Activated naive CD8-positive, alpha-beta T cell treated with anti-CD3 and anti-CD28 coated beads, Interleukin-2, amount 50 U/mL, for 24 hours (primary cell): ENCODE measurements around the gene TOM1.
A peak's percentile ranks its signal among the peaks of the same experiment; 100 is the strongest.

Experiments
- ATAC-seq: fragments of 150-1000 bp; cut with Tn5 transposase; one replicate; pipeline ENCODE4 v1.10.0; 2021
- DNase-seq: peaks from one replicate; pipeline ENCODE4 v3.0.0; 2021
- H3K27ac Mint-ChIP-seq: one replicate; pipeline ENCODE4 v1.8.0; 2021; ENCODE audit warnings: mild to moderate bottlenecking, mixed read lengths
- H3K27me3 Mint-ChIP-seq: one replicate; pipeline ENCODE4 v1.8.0; 2021; ENCODE audit warnings: mixed read lengths
- H3K36me3 Mint-ChIP-seq: one replicate; pipeline ENCODE4 v1.8.0; 2021; ENCODE audit warnings: low read depth, mixed read lengths
- H3K4me1 Mint-ChIP-seq: one replicate; pipeline ENCODE4 v1.8.0; 2021; ENCODE audit warnings: mixed read lengths
- H3K4me3 Mint-ChIP-seq: one replicate; pipeline ENCODE4 v1.8.0; 2021; ENCODE audit warnings: mild to moderate bottlenecking, moderate library complexity, mixed read lengths
- H3K9me3 Mint-ChIP-seq: one replicate; pipeline ENCODE4 v1.8.0; 2021; ENCODE audit warnings: mixed read lengths

Gene TOM1

DNA sequence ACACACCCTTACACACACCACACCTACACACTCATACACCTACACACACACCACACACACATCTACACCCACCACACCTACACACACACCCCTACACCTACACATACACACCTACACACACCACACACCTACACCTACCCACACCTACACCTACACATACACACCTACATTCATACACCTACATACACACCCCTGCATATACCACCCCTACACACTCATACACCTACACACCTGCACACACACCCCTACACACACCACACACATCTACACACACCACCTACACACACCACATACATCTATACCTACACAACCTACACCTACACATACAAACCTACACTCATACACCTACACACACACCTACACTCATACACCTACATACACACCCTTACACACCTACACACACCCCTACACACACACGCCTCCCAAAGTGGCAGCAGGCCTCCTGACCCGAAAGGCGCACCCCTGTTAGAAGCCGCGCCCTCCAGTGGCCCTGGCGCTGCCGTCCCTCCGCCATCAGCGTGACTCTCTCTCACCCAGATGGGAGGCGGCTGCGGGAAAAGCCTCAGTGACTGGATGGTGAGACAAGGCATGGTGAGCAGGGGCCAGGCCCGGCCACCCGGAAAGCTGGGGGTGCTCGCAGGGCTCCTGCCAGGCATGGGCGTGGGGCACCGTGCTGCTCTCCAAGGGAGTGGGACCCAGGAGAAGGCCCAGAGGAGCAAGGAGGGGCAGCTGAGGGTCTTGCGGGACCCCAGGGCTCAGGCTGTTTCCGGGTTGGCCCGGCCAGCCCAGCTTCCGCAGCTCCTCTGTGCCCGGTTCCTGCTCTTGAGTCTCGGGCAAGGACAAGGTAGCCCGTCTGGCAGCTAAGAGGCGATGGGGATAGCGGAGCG, 44.2 kb downstream of the TOM1 start:
- ATAC-seq (peak; percentile 5), DNase-seq (no peak)
- Mint-ChIP-seq H3K4me1 (no peaks in the 10 kb centered on the region), H3K27me3 (no peaks in the 10 kb centered on the region), H3K9me3 (no peaks in the 10 kb centered on the region), H3K4me3 (no peak overlapping the region), H3K27ac (no peak overlapping the region), H3K36me3 (peaks cover 5% of the 10 kb centered on the region)

DNA sequence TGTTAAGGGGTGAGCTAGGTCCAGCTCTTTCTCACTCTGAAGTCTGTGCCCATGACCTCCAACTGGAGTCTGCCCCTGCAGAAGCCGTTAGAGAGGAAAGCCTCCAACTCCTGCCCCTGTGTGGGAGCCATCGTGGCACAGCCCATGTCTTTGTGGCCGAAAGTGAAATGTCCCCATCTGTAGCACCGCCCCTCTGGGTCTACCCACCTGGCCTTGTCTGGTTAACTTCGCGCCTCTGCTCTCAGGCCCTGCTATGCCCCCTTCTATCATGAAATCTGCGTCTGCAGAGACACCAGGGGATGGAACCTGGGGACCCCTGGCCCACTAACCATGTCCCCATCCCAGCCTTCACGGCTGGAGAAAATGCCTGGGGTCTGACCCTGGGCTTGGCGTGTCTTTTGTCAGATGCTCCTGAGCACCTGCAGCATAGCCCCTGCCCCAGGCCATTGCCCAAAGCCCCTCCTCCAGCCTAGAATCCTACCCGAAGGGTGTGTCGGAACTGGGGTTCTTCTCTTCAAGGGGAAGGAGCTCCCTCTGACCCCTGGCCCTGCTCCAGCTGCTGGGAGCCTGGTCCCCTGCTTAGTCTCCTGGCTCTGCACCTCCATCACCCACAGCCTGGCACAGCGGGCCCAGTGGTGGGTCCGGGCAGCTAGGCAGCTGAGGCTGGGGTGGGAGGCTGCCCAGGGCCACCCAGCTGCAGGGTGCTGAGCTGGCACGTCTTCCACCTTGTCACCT, 45.4 kb downstream of the TOM1 start:
- ATAC-seq (no peak), DNase-seq (no peak)
- no peaks in the 10 kb centered on the region for H3K4me1 Mint-ChIP-seq
- H3K4me3 Mint-ChIP-seq = no peak overlapping the region
- H3K27ac Mint-ChIP-seq = no peak overlapping the region
- H3K36me3 Mint-ChIP-seq = peaks cover 2% of the 10 kb centered on the region
- H3K27me3 Mint-ChIP-seq = no peaks in the 10 kb centered on the region
- H3K9me3 Mint-ChIP-seq = no peaks in the 10 kb centered on the region

GRCh38 chr22:35345808-35346505, 46.3 kb downstream of the TOM1 start:
- H3K4me1 Mint-ChIP-seq = peaks cover 2% of the 10 kb centered on the region
- no peaks in the 10 kb centered on the region for H3K36me3 Mint-ChIP-seq
- H3K27ac Mint-ChIP-seq = no peak overlapping the region
- no peak overlapping the region for H3K4me3 Mint-ChIP-seq
- DNase-seq (no peak), ATAC-seq (no peak)
- no peaks in the 10 kb centered on the region for H3K27me3 Mint-ChIP-seq
- H3K9me3 Mint-ChIP-seq = no peaks in the 10 kb centered on the region

DNA sequence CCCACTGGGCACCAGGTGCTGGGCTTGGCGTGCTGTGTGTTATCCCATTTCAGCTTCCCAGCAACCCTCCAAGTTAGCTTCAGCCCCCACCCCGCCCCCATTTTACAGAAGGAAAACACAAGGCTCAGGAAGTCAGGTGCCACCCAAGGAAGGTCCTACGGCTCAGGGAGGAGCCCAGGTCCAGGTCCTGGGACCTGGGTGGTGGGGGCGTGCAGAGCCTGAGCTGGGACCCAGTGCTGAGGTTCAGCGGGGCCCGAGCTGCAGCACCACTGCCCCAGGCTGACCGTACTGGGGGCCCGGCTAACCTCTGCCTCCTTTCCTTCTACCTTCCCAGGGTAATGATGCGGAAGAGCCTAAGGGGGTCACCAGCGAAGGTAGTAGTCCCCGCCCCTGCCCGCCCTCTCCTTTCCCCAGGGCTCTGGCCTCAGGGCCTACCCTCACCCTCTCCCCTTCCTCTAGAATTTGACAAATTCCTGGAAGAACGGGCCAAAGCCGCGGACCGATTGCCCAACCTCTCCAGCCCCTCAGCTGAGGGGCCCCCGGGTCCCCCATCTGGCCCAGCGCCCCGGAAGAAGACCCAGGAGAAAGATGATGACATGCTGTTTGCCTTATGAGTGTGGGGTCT, 47.0 kb downstream of the TOM1 start:
- Mint-ChIP-seq H3K27me3 (peaks cover 6% of the 10 kb centered on the region), H3K4me1 (peaks cover 9% of the 10 kb centered on the region), H3K9me3 (no peaks in the 10 kb centered on the region), H3K36me3 (no peaks in the 10 kb centered on the region), H3K27ac (no peak overlapping the region), H3K4me3 (no peak overlapping the region)
- DNase-seq (no peak), ATAC-seq (no peak)

- peaks cover 17% of the 10 kb centered on the region for H3K4me1 Mint-ChIP-seq
- no peak for ATAC-seq
- H3K27me3 Mint-ChIP-seq = peaks cover 6% of the 10 kb centered on the region
- H3K9me3 Mint-ChIP-seq = no peaks in the 10 kb centered on the region
- no peak for DNase-seq
- no peak overlapping the region for H3K27ac Mint-ChIP-seq
- no peak overlapping the region for H3K4me3 Mint-ChIP-seq
- H3K36me3 Mint-ChIP-seq = no peaks in the 10 kb centered on the region
Measured at GRCh38 chr22:35347462-35347861, 47.8 kb downstream of the TOM1 start.

DNA sequence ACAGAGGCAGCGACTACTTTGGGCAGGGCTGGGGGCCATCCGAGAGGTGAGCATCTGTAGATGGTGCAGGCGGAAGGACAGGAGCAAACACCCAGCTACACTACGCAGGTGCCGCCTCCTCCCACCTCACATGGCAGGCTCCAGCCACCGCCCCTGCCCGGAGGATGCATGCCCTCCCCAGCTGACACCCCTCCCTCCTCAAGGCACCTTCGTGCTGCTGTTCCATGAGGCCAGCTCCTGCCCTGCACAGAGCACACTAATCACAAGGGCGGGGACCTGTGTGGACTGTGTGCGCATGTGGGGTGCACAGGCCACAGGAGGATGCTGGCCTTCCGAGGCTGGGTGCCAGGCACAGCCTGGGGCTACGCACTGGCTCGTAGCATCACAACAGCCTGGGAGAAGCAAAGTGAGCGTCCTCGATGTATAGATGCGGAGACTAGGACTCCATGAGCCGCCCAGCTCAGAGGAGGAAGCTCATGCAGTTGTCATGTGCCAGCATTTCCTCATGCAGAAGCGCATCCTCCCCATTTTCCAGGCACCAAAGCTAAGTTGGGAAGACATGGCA, 48.4 kb downstream of the TOM1 start:
- Mint-ChIP-seq H3K36me3 (no peaks in the 10 kb centered on the region), H3K9me3 (no peaks in the 10 kb centered on the region), H3K4me1 (peaks cover 23% of the 10 kb centered on the region), H3K4me3 (no peak overlapping the region), H3K27me3 (peaks cover 6% of the 10 kb centered on the region), H3K27ac (no peak overlapping the region)
- DNase-seq (no peak), ATAC-seq (no peak)

DNA sequence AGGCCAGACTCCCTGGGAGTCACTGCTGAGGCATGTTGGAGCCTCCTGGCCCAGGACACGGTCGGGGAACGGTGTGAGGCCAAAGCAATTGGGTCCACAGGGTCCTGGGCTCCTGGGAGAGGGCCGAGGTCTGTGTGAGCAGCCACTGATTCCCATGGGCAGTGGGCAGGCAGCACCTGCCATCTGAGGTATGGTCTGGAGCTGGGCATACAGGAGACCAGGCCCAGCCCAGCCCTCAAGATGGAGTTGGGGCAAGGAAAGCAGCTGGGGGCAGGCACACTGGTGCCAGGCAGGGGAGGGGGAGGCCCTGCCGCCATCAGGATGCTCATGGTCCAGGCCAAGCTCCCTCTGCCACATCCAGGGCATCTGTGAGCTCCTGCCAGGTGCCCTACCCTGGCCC, 49.0 kb downstream of the TOM1 start:
- peaks cover 6% of the 10 kb centered on the region for H3K27me3 Mint-ChIP-seq
- no peak overlapping the region for H3K27ac Mint-ChIP-seq
- no peak overlapping the region for H3K4me3 Mint-ChIP-seq
- H3K4me1 Mint-ChIP-seq = peaks cover 27% of the 10 kb centered on the region
- ATAC-seq (no peak), DNase-seq (no peak)
- no peaks in the 10 kb centered on the region for H3K36me3 Mint-ChIP-seq
- no peaks in the 10 kb centered on the region for H3K9me3 Mint-ChIP-seq

DNA sequence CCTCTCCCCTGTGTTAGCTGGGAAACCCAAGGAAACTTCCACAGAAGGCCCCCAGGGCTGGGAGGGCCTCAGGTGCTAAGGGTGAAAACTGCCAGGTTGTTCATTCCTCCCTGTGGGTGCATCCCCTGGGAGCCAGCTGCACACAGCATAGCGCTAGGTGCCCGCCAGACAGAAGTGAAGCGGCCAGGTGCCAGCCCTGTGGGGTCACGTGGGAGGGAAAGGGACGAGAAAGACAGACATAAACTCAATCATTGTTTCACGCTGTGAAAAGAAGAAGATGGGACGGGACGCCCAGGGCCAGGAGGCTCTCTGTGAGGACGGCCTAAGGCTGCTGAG, 49.6 kb downstream of the TOM1 start:
- H3K27me3 Mint-ChIP-seq = peaks cover 6% of the 10 kb centered on the region
- no peaks in the 10 kb centered on the region for H3K36me3 Mint-ChIP-seq
- peaks cover 32% of the 10 kb centered on the region for H3K4me1 Mint-ChIP-seq
- H3K27ac Mint-ChIP-seq = no peak overlapping the region
- no peak overlapping the region for H3K4me3 Mint-ChIP-seq
- DNase-seq (no peak), ATAC-seq (no peak)
- H3K9me3 Mint-ChIP-seq = no peaks in the 10 kb centered on the region

DNA sequence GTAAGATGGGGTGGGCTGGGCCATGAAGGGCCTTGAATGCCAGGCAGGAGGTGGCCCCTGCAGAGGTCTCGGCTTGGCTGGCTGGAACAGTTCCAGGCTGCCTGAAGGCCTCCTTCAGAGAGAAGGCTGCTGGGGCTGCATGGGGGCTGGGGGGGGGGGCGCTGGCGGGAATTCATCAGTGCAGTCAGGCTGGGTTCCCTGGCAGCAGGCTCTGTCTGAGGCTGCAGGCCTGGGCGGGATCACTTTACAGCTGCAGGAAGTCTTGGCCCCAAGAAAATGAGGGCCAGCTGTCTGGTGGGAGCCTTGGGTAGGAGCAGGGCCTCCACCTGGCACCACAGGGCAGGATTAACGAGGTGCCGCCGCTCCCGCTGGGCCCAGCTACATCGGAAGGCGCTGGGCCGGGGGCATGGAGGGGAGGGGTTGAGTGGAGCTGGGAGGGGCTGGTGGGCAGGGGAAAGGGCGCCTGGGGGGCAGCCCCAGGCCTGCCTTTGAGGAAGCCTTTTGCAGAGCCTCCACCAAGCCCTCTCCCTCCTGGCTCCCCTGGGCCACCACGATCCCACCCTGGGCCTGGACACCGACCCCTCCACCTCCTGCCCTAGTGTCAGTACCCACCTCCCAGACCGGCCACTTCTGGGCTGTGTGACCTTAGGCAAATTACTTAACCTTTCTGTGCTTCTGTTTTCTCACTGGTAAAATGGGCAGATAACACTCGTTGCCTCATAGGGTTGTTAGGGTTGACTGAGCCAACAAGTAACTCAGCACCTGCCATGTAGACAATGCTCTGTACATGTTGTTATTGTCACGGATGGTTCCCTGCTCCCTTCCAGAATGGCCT, 50.2 kb downstream of the TOM1 start:
- DNase-seq = no peak
- no peak overlapping the region for H3K4me3 Mint-ChIP-seq
- H3K9me3 Mint-ChIP-seq = no peaks in the 10 kb centered on the region
- no peaks in the 10 kb centered on the region for H3K36me3 Mint-ChIP-seq
- no peak for ATAC-seq
- peaks cover 6% of the 10 kb centered on the region for H3K27me3 Mint-ChIP-seq
- peaks cover 32% of the 10 kb centered on the region for H3K4me1 Mint-ChIP-seq
- H3K27ac Mint-ChIP-seq = no peak overlapping the region

DNA sequence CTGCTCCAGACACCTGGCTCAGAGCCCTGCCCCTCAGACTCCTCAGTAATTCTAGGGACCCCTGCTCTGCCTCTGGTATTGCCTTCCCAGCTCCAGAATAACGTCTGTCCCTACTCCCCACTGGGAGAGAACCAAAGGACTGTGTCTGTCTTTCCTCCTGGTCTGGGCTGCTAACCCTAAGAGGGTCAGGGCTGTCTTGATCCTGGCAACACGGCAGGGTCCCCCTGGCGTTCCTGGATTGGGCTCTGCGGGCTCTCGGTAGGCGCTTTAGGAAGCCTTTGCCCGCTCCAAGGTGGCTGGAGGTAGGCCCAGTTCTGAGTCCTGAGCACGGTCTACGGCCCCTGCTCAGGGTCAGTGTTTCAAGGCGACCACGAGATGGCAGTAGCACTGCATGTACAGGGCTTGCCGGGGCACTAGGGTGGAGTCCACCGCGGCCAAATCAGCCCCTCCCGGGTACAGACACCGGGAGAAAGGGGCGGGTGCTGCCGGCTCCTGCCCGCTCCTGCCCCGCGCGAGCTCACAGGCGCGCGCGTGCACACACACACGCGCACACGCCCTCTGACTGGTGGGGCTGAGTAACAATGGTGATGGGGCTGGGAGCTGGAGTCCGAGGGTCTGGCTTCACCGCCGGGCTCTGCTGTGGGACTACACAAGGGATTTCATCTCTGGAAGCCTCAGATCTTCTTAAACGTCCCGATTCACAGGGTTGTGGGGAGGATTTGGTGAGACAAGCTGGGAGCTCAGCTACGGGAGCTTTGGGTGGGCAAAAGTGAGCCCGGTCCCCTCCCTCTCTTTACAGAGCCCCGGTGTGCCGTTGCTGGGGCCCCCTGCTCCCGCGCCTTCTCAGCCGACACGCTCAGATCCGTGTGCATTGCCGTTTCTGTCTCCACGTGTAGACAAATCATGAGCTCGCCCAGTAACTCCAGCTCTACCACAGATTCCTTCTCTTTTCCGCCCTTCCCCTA, 51.1 kb downstream of the TOM1 start:
- Mint-ChIP-seq H3K4me1 (peaks cover 37% of the 10 kb centered on the region), H3K9me3 (no peaks in the 10 kb centered on the region), H3K36me3 (no peaks in the 10 kb centered on the region), H3K27me3 (peaks cover 12% of the 10 kb centered on the region), H3K27ac (peak overlapping the region; percentile 67), H3K4me3 (peak overlapping the region; percentile 78)
- peak; percentile 92 for DNase-seq
- peak; percentile 84 for ATAC-seq

DNA sequence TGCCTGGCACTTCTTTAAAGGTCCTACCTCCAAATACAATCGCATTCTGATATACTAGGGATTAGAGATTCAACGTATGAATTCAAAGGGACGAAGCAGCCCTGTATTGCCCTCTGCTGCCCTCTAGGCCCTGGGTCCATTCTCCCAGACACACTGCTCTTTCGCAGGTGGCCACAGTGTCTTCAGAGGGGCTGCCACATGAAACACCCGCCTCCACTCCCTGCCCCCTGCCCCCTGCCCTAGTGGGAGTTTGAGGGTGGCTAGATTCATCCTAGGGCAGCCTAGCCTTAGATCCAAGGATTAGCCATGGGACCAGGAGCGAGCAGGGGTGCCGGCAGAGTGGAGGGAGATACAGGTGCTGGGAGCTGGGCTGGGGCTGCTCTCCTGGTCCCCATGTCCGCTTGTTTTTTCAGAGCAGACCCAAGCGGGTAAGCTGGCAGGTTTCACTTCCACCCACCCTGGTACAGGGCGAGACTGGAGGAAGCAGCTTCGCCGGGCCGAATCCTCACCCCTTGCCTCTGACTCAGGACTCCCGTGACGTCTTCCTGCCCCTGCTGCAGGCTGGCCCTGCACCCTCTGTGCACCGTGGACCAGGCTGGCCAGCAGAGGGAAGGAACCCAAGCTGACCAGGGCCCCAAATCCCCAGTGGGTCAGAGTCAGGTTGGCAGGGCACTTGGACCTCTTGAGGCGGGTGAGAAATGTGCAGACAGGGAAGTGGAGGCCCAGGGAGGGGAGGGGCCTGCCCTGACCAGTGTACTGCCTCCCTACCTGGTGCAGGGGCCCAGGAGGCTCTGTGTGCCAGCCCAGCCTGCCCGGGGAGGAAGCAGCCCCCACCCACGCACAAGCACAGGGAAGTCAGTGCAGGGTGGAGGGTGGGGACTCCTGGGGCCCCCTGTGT, 52.8 kb downstream of the TOM1 start:
- Mint-ChIP-seq H3K4me3 (peak overlapping the region; percentile 69), H3K27me3 (peaks cover 19% of the 10 kb centered on the region), H3K4me1 (peaks cover 42% of the 10 kb centered on the region), H3K27ac (peak overlapping the region; percentile 86), H3K9me3 (no peaks in the 10 kb centered on the region), H3K36me3 (no peaks in the 10 kb centered on the region)
- peak; percentile 84 for DNase-seq
- ATAC-seq = peak; percentile 76

- ATAC-seq (no peak), DNase-seq (no peak)
- H3K36me3 Mint-ChIP-seq = no peaks in the 10 kb centered on the region
- H3K9me3 Mint-ChIP-seq = no peaks in the 10 kb centered on the region
- H3K27ac Mint-ChIP-seq = peak overlapping the region; percentile 86
- peak overlapping the region; percentile 69 for H3K4me3 Mint-ChIP-seq
- peaks cover 23% of the 10 kb centered on the region for H3K27me3 Mint-ChIP-seq
- H3K4me1 Mint-ChIP-seq = peaks cover 42% of the 10 kb centered on the region
Measured at GRCh38 chr22:35353318-35353717, 53.6 kb downstream of the TOM1 start.
